ENCODE results near the gene RALY. TPM values are rescaled to one million over a fixed set of nuclear protein-coding genes. Genes with fewer than 3 reads are reported as not detected.

Gene RALY
- total RNA-seq, 4 donors from 2014 or later, result 100 to 115 (median 106) TPM

DNA sequence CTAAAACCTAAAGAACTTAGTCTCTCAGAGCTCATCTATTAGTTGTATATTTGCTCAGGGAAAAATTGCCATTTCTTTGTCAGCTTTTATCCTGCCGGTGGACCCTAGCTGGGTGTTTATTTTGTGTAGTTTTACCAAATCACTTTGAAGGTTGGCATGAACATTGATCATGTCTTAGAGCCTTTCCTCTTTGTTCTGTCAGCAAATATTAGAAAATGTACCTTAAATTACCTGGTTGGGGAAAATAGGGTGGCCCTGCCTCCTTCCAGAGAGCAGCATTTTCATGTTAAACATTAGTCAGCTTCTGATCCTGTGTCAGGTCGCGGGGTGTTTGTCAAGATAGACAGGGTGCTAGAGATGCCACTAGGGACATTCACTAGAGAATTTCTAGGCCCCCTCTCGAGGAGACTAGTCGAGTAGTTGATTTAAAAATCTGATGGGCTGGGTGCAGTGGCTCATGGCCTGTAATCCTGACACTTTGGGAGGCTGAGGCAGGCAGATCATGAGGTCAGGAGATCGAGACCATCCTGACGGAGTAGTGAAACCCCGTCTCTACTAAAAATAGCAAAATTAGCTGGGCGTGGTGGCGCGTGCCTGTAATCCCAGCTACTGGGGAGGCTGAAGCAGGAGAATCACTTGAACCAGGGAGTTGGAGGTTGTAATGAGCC, 11.2 kb downstream of the RALY start:
- H3K36me3 ChIP-seq, result no peaks in the 10 kb centered on the region
- H3K27ac ChIP-seq, result no peak overlapping the region
- no peaks in the 10 kb centered on the region for H3K9me3 ChIP-seq
- TF ChIP-seq POLR2A (IDR thresholded peaks at IDR 0.05), result no peak
- TF ChIP-seq, protein P1, sequence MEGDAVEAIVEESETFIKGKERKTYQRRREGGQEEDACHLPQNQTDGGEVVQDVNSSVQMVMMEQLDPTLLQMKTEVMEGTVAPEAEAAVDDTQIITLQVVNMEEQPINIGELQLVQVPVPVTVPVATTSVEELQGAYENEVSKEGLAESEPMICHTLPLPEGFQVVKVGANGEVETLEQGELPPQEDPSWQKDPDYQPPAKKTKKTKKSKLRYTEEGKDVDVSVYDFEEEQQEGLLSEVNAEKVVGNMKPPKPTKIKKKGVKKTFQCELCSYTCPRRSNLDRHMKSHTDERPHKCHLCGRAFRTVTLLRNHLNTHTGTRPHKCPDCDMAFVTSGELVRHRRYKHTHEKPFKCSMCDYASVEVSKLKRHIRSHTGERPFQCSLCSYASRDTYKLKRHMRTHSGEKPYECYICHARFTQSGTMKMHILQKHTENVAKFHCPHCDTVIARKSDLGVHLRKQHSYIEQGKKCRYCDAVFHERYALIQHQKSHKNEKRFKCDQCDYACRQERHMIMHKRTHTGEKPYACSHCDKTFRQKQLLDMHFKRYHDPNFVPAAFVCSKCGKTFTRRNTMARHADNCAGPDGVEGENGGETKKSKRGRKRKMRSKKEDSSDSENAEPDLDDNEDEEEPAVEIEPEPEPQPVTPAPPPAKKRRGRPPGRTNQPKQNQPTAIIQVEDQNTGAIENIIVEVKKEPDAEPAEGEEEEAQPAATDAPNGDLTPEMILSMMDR (IDR thresholded peaks at IDR 0.05), result no peak
- DNase-seq, result no peak
- H3K4me1 ChIP-seq, result peaks cover 3 to 39% (median 6%) of the 10 kb centered on the region in 4 donors
- H3K27me3 ChIP-seq, result no peaks in the 10 kb centered on the region
- no peak overlapping the region for H3K4me3 ChIP-seq

DNA sequence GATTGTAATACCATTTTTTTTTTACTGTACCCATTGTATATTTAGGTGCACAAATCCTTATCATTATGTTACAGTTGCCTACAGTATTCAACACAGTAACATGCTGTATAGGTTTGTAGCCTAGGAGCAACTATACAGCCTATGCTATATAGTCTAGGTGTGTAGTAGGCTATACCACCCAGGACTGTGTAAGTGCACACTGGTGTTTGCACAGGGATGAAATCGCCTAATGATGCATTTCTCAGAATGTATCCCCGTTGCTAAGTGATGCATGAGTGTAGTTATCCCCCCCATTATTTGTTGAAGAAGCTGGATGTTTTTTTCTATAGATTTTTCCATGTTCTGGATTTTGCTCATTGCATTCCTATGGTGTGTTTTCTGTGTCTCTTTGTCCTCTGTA, 12.9 kb downstream of the RALY start:
- H3K27ac ChIP-seq, result no peak overlapping the region
- peaks cover 3 to 32% (median 6%) of the 10 kb centered on the region in 4 donors for H3K4me1 ChIP-seq
- H3K4me3 ChIP-seq, result no peak overlapping the region
- DNase-seq, result no peak
- no peak for TF ChIP-seq POLR2A (IDR thresholded peaks at IDR 0.05)
- TF ChIP-seq, protein P1 (IDR thresholded peaks at IDR 0.05), result no peak
- H3K9me3 ChIP-seq, result no peaks in the 10 kb centered on the region
- H3K36me3 ChIP-seq, result no peaks in the 10 kb centered on the region
- no peaks in the 10 kb centered on the region for H3K27me3 ChIP-seq

DNA sequence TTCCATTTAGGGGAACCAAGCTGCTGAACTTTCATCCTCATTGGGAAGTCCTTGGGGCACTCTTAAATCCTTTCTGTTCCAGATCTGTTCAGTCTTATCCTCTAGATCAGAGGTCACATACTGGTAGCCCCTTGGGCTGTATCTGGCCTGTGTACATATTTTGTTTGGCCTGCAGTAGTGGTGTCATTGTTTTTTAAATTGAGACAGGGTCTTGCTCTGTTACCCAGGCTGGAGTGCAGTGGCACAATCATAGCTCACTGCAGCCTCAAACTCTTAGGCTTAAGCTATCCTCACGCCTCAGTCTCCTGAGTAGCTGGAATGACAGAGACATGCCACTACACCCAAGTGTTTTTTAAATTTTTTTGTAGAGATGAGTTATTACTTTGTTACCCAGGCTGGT, 14.8 kb downstream of the RALY start:
- H3K4me3 ChIP-seq, result no peak overlapping the region
- DNase-seq, result no peak
- no peak for TF ChIP-seq POLR2A (IDR thresholded peaks at IDR 0.05)
- TF ChIP-seq, protein P1 (IDR thresholded peaks at IDR 0.05), result no peak

DNA sequence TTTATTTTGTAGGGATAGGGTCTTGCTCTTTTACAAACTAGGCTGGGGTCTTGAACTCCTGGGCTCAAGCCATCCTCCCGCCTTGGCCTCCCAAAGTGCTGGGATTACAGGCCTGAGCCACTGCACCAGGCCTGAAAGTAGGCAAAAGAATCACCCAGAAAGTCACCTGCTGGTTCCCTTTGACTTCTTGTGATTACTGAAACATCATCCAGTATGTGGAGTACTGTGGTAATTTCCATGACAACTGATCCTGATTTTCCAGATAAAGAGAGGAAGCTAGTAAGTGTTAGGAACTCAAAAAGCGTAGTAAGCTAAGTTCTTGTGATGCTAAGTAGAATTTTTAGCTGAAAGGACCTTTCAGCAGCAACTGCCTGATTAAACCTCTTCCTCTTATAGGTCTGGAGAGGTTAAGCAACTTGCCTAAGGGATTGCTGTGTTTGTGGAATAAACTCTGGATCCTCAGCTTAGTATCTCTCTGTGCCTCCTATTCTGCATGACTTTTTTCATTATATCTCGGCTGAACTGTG, 16.8 kb downstream of the RALY start:
- H3K4me3 ChIP-seq, result no peak overlapping the region
- H3K4me1 ChIP-seq, result peaks cover 3 to 59% (median 13%) of the 10 kb centered on the region in 4 donors
- no peaks in the 10 kb centered on the region for H3K27me3 ChIP-seq
- TF ChIP-seq, protein P1 (IDR thresholded peaks at IDR 0.05), result no peak
- TF ChIP-seq POLR2A (IDR thresholded peaks at IDR 0.05), result no peak
- no peak overlapping the region for H3K27ac ChIP-seq
- no peak for DNase-seq
- H3K36me3 ChIP-seq, result no peaks in the 10 kb centered on the region
- no peaks in the 10 kb centered on the region for H3K9me3 ChIP-seq

More for the DNA sequence above, 14.8 kb downstream of the RALY start:
- Histone ChIP-seq H3K36me3 (no peaks in the 10 kb centered on the region), H3K4me1 (peaks cover 3 to 41% (median 9%) of the 10 kb centered on the region in 4 donors), H3K27me3 (no peaks in the 10 kb centered on the region), H3K27ac (no peak overlapping the region), H3K9me3 (no peaks in the 10 kb centered on the region)

DNA sequence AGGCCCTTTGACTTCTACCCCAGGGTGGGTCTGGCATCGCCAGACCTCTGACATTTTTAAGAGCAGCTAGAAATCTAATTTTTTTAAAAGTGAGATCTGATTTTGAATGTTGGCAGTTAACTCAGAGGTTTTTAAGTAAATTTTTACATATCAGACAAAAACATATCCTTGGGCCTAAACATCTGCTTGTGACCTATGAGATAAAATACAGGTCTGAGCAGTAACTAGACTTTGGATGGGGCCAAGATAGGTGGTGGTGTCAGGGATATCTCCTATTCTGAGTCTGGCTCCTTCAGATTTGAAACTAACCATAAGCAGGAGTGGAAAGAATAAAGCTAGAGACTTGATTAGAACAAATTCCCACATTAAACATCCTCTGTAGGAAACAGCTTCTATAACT, 17.6 kb downstream of the RALY start:
- Histone ChIP-seq H3K4me3 (no peak overlapping the region), H3K36me3 (no peaks in the 10 kb centered on the region)

More for the DNA sequence above, 17.6 kb downstream of the RALY start:
- Histone ChIP-seq H3K27ac (no peak overlapping the region), H3K27me3 (no peaks in the 10 kb centered on the region), H3K9me3 (no peaks in the 10 kb centered on the region), H3K4me1 (peaks cover 3 to 67% (median 16%) of the 10 kb centered on the region in 4 donors)
- TF ChIP-seq, protein P1 (IDR thresholded peaks at IDR 0.05), result no peak
- no peak for TF ChIP-seq POLR2A (IDR thresholded peaks at IDR 0.05)
- DNase-seq, result no peak

Data from Peyer's patch (tissue), 4 donors.